HTERT RPE-1 (cell line): Measurements from ENCODE around the gene PSMD3.

Experiments used
- in situ Hi-C: fragments of 300-500 bp; cut with MboI; formaldehyde crosslinking; loops from 4 replicates; pipeline ENCODE4 v1.14.3; 2020; ENCODE audit warnings: low sequenced_read_pairs

PSMD3 gene

GRCh38 chr17:40019140-40019991 lies 38.8 kb downstream of the PSMD3 start:
- in situ Hi-C loops: no loop called here

- in situ Hi-C loops: no loop called here
These were observed 39.5 kb downstream of the PSMD3 start for GRCh38 chr17:40020146-40020545.

- in situ Hi-C loops: no loop called here
These were observed 40.9 kb downstream of the PSMD3 start for GRCh38 chr17:40021451-40021971.

DNA sequence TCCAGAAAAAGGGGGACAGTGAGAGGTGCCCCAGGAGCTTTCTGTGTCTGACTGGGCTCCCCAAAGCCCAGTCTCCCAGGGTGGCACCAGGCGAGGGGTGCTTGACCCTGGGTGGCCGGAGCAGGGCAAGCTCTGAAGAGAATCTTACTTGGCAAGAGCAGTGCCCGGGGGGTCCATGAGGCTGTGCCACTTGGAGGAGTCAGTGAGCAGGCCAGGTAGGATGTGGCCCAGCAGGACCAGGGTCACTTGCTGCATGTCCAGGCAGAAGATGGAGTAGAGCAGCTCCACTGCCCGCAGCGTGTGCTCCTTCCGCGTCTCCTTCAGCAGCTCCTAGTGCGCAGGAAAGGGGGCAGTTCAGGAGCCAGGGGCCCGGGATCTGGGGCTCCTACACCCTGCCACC lies 41.9 kb downstream of the PSMD3 start:
- in situ Hi-C loops: no loop called here

DNA sequence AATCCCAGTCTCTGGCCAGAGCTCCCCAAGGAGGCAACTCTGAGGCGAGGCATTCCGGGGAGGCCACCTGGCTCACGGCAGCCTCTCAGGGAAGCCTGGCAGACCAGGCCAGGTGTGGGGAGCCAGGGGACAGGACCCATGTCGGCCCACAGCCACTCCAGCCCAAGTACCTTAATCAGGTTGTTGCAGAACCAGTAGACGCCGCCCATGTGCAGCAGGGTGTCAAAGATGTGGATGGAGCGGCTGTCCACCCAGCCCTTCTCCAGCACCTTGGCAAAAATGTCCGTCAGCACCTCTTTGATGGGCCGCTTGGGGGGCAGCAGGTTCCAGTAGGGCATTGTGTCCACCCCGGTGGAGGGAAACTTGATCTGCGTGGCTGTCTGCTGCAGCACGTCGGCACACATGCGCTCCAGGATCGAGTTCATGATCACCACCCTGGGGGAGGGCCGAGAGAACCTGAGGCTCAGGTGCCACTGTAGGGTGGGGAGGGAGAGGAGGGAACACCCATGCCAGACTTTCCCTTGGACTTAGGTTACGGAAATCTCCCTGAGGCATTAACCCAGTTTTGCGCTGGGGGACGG lies 42.4 kb downstream of the PSMD3 start:
- in situ Hi-C loops: no loop called here

DNA sequence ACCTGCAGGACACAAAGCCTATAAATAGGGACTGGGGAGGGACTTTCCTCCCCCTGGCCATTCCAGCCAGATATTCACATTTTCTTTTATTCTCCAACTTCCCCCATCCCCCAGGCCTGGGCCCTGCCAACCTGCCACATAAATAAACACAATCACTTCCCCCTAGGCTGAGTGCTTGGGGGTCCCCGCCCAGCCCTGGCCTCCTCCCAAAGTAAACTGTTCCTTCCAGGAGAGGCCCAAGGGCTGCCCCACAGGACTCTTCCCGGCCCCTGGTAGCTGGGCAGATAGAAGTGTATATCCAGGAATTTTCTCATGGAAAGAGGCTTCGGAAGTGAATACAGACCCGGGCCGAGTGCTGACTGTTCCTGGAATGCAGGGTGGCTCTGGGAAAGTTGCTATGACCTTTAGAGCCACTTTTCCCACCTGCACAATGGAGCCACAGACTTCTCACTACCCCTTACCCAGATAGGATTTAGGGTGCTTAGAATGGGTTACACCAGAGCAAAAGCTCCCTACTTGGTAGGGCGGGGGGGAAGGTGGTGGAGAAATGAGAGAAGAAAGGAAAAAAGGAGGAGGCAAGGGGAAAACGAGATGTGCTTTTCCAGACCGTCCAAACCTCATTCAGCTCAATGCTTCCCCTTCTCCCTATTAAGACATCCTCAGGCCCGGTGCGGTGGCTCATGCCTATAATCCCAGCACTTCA lies 43.1 kb downstream of the PSMD3 start:
- in situ Hi-C loops: no loop called here

GRCh38 chr17:40024901-40025300 lies 44.3 kb downstream of the PSMD3 start:
- in situ Hi-C loops: no loop called here

- in situ Hi-C loops: no loop called here
These were observed 45.0 kb downstream of the PSMD3 start for GRCh38 chr17:40025559-40025958.

DNA sequence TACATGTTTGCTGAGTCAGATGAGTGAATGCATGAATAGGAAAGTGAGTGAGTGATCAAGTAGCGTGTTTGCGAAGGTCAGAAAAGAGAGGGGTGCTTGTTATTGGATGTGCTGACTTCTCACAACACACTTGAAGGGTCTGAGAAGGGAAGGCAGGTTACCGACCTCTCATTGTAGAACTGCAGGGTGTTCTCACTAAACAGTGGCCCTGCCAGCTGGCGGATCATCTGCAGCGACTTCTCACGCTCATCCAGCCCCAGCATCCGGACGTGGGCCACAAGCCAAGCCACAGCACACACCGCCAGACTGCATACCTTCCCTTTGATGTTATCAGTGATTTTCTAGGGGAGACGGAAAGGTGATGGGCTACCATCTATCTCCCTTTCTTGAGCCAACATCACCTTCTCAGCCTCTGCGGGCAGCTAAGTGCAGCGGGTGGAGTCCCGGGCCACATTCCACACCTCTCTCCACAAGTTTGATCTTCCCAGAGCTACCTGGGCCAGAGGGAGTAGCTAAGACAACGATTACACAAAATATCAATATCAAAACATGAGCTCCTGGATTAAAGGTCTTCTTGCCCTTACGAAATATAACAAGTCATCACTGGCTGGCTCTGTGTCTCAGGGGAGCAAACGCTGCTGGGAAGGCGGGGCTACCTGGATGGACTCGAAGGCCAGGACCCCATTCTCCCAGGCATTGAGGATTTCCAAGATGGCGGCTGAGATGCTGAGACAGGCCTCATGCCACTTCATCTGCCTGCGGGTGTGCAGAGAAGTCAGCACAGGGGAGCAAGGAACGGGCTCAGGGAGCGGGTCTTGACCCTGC lies 45.6 kb downstream of the PSMD3 start:
- in situ Hi-C loops: no loop called here

- in situ Hi-C loops: no loop called here
These were observed 46.4 kb downstream of the PSMD3 start for GRCh38 chr17:40026816-40027613.

DNA sequence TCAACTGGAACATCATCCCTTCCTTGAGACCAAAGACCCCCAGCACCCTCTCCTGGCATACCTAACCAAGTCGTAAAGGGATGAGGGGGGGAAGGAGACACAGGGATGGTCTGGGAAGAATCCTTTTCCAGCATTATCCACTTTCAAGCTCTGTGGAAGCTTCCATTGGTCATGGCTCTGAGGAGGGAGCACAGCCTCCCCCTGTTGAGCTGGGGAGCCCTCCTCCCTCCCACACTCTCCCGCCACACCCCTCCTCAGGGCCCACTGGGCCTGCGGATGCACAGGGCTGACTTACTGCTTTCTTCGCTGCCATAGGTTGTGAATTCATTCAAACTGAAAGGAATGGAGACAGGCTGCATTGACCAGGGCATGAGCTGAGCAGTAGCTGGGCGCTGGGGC lies 47.0 kb downstream of the PSMD3 start:
- in situ Hi-C loops: no loop called here

- in situ Hi-C loops: no loop called here
These were observed 48.0 kb downstream of the PSMD3 start for GRCh38 chr17:40028595-40028994.

GRCh38 chr17:40031706-40032105 lies 51.1 kb downstream of the PSMD3 start:
- in situ Hi-C loops: no loop called here

GRCh38 chr17:40032322-40033320 lies 52.0 kb downstream of the PSMD3 start:
- in situ Hi-C loops: no loop called here

GRCh38 chr17:40033339-40033738 lies 52.7 kb downstream of the PSMD3 start:
- in situ Hi-C loops: no loop called here

- in situ Hi-C loops: no loop called here
These were observed 54.0 kb downstream of the PSMD3 start for GRCh38 chr17:40034426-40035161.

DNA sequence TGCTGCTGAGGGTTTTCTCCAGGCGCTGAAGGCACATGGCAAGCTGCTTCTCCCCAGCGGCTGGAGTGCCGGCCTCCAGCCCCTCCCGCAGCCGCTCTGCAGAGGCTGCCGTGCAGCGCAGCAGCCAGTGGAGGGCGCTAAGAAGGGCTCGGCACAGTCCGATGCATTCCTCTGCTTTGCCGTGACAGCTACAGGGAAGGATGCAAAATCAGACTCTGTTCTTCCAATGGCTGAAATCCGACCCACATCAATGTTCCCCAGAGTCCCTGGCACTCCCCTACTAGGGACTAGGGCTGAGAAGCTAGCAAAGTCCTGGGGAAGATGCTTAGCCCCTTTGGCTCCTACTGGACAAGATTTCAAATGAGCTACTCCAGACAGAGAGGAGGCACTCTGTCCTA lies 54.6 kb downstream of the PSMD3 start:
- in situ Hi-C loops: no loop called here

GRCh38 chr17:40038882-40039513 lies 58.4 kb downstream of the PSMD3 start:
- in situ Hi-C loops: no loop called here
